GM12878 (cell line): ENCODE results near the gene SPDYE2B. TPM values are rescaled to one million over a fixed set of nuclear protein-coding genes. Genes with fewer than 3 reads are reported as not detected.
"Not testable (repeated sequence)": the region's sequence is repeated elsewhere in the genome, so short reads cannot be mapped to it uniquely, and the experiment has no call there.

ENCODE experiments used
- ATAC-seq: fragments of 200-7000 bp; cut with Tn5 transposase; 3 replicates; pipeline ENCODE4 v1.9.1; 2020; ENCODE audit warnings: mild to moderate bottlenecking, moderate library complexity
- Bru-seq: library from RNA; stranded (reverse); fragments of 400-500 nt; gene quantifications from one replicate; lab custom pipeline; 2021; lab: Mats Ljungman, UMichigan
- BruChase-seq, 2 experiments: library from RNA; stranded (reverse); fragments of 400-500 nt; gene quantifications; one replicate each; lab custom pipeline; 2021; lab: Mats Ljungman, UMichigan
- BruUV-seq: library from RNA; stranded (reverse); fragments of 400-500 nt; replicated peaks from 2 replicates; lab custom pipeline; 2021; lab: Mats Ljungman, UMichigan
- CTCF ChIA-PET: fragments of 300-600 bp; sonication (Branson Sonifier 250); formaldehyde crosslinking; extraction: SDS; loops from one replicate; lab custom pipeline; 2021; ENCODE audit warnings: inconsistent platforms; lab: Yijun Ruan, JAX
- POLR2A ChIA-PET: fragments of 350-600 bp; formaldehyde crosslinking; extraction: SDS; loops from one replicate; lab custom pipeline; 2021; ENCODE audit warnings: inconsistent platforms; lab: Charles Lee
- RAD21 ChIA-PET: fragments of 300-600 bp; sonication (Branson Sonifier 250); formaldehyde crosslinking; loops from one replicate; lab custom pipeline; 2023; ENCODE audit warnings: antibody characterized with exemption; ENCODE audit not compliant: unreplicated experiment; lab: Charles Lee
- SMC1A ChIA-PET: fragments of 300-600 bp; sonication (Branson Sonifier 250); formaldehyde crosslinking; loops from one replicate; lab custom pipeline; 2023; ENCODE audit not compliant: unreplicated experiment, uncharacterized antibody; lab: Charles Lee
- DNase-seq: peaks from one replicate; pipeline ENCODE4 v3.0.0-alpha.2; 2011; ENCODE audit warnings: low read depth, low spot score
- FAIRE-seq: peaks from 3 replicates; lab custom pipeline; 2011; peaks lifted over from hg19 to GRCh38; lab: Jason Lieb, UNC
- H2AFZ ChIP-seq: 2 replicates; pipeline ENCODE4 v1.6.0; 2011; ENCODE audit warnings: low read depth, low read length, control low read depth; ENCODE audit not compliant: control insufficient read depth
- H3K27ac ChIP-seq: 2 replicates; pipeline ENCODE4 v1.5.1; 2011; ENCODE audit warnings: control low read depth; ENCODE audit not compliant: control insufficient read depth, insufficient read depth
- H3K27me3 ChIP-seq, 2 experiments: replicated peaks in 1 of 2; 2 replicates each; pipeline versions ENCODE4 v1.6.0 to v1.6.1; 2011; ENCODE audit warnings: low read length in 1 of 2; ENCODE audit not compliant: control insufficient read depth in 2 of 2, insufficient read depth in 2 of 2
- H3K36me3 ChIP-seq, 2 experiments: 2 replicates each; pipeline ENCODE4 v1.5.1; 2011; ENCODE audit warnings: low read length in 1 of 2; ENCODE audit not compliant: control insufficient read depth in 2 of 2, insufficient read depth in 2 of 2
- H3K4me1 ChIP-seq: 2 replicates; pipeline ENCODE4 v1.6.1; 2011; ENCODE audit warnings: mild to moderate bottlenecking, low read length, moderate library complexity, mixed read lengths; ENCODE audit not compliant: control insufficient read depth, insufficient read depth
- H3K4me2 ChIP-seq: 2 replicates; pipeline ENCODE4 v1.6.0; 2011; ENCODE audit warnings: control low read depth; ENCODE audit not compliant: control insufficient read depth, insufficient read depth
- H3K4me3 ChIP-seq: fragments of 200-600 bp; sonication (generic); 2 replicates; pipeline ENCODE4 v1.5.1; 2016
- H3K79me2 ChIP-seq: 2 replicates; pipeline ENCODE4 v1.6.0; 2011; ENCODE audit warnings: low read length; ENCODE audit not compliant: control insufficient read depth, insufficient read depth
- H3K9ac ChIP-seq: 2 replicates; pipeline ENCODE4 v1.8.0; 2011; ENCODE audit warnings: low read length, control low read depth, mixed read lengths; ENCODE audit not compliant: control insufficient read depth, insufficient read depth
- H3K9me3 ChIP-seq: replicated peaks from 3 replicates; pipeline ENCODE4 v1.5.1; 2011; ENCODE audit warnings: mild to moderate bottlenecking, low read length; ENCODE audit not compliant: control insufficient read depth, insufficient read depth
- H4K20me1 ChIP-seq: 2 replicates; pipeline ENCODE4 v1.6.0; 2011; ENCODE audit not compliant: control insufficient read depth, insufficient read depth
- WGBS: methylation state at CpG from one replicate; pipeline ENCODE4 v1.1.6; 2016; ENCODE audit warnings: low lambda C conversion rate; ENCODE audit not compliant: insufficient replicate concordance, insufficient coverage; ENCODE audit errors: missing lambda C conversion rate; 5-methylcytosine and 5-hydroxymethylcytosine counted together
- in situ Hi-C: fragments of 300-500 bp; cut with MboI; formaldehyde crosslinking; loops from 9 replicates; pipeline ENCODE4 v1.14.3; 2018; ENCODE audit warnings: mixed read lengths
- intact Hi-C: fragments of 100-400 bp; cut with micrococcal nuclease; formaldehyde crosslinking; loops from one replicate; pipeline ENCODE4 v1.14.2; 2022; ENCODE audit not compliant: unreplicated experiment
- long read RNA-seq, 2 experiments: library from polyadenylated mRNA; unstranded; transcript quantifications; one replicate each; pipeline ENCODE4 v2.0.0, GENCODE V29; 2019 to 2020
- polyA minus RNA-seq, 3 experiments: library from RNA; depleted of rRNA, polyadenylated mRNA; stranded (reverse); fragments of >200 nt; gene quantifications; 2 replicates each; pipeline ENCODE4 v1.2.3, GENCODE V29; 2011
- polyA plus RNA-seq, 11 experiments: library from polyadenylated mRNA; depleted of rRNA in 4 of 11; unstranded in 6 of 11; stranded (reverse) in 5 of 11; fragments of >200 nt; fragmentation: Nextera tagmentation in 4 of 11; fragmentation: Illumina TruSeq in 1 of 11; extraction: Ambion mirVana in 4 of 11; extraction: Trizol in 1 of 11; gene quantifications; 1 replicate in 1 of 11; 2 replicates in 10 of 11; pipeline versions ENCODE4 v1.2.1 to v1.2.3, GENCODE V29; 2011 to 2016; ENCODE audit warnings: inconsistent platforms in 2 of 11, missing spikeins in 2 of 11, low read depth in 1 of 11
- total RNA-seq, 4 experiments: library from RNA; depleted of rRNA in 3 of 4; stranded (reverse); fragments of >200 nt in 3 of 4; fragmentation: Illumina TruSeq in 1 of 4; extraction: Trizol in 1 of 4; gene quantifications; 2 replicates each; pipeline versions ENCODE4 v1.2.1 to v1.2.3, GENCODE V29; 2013 to 2021

The SPDYE2B gene
- total RNA-seq (2013; cell fraction: nucleolus; rRNA removed) = not detected in 2 replicates
- total RNA-seq (2014; rRNA removed) (not detected in 2 replicates), total RNA-seq (2014; rRNA removed; fragmentation: Illumina TruSeq; extraction: Trizol) (not detected in 2 replicates), total RNA-seq (2021) (not detected in 2 replicates), polyA plus RNA-seq (2011; rRNA removed) (not detected in 2 replicates), polyA plus RNA-seq (2014; fragmentation: Illumina TruSeq; extraction: Trizol) (not detected in 2 replicates), polyA plus RNA-seq (2014; fragmentation: Nextera tagmentation; extraction: Ambion mirVana) (under 1 TPM in 1 of 2 experiments, not detected in 1; 0.19 TPM), polyA plus RNA-seq (2014; rRNA removed) (not detected in 2 replicates), polyA plus RNA-seq (2016; fragmentation: Nextera tagmentation; extraction: Ambion mirVana) (under 1 TPM; 0.32 to 0.59 TPM), polyA minus RNA-seq (2011; rRNA and poly(A)+ RNA removed) (not detected in 2 replicates), Bru-seq, nascent RNA (not detected), BruChase-seq, experiment 1, labeled RNA remaining after a 6-hour chase (not detected), BruChase-seq, experiment 2, labeled RNA remaining after a 2-hour chase (not detected)
- not detected for polyA plus RNA-seq (2011; ENCODE audit: low read depth)
- polyA plus RNA-seq (2011; cell fraction: cytosol; rRNA removed) = not detected in 2 replicates
- polyA plus RNA-seq (2011; cell fraction: nucleus; rRNA removed) = not detected in 2 replicates
- 0.28 and 0.32 TPM in 2 replicates for polyA plus RNA-seq (2012)
- polyA minus RNA-seq (2011; cell fraction: cytosol; rRNA and poly(A)+ RNA removed) = not detected in 2 replicates
- not detected in 2 replicates for polyA minus RNA-seq (2011; cell fraction: nucleus; rRNA and poly(A)+ RNA removed)
- long read RNA-seq, experiment 1, partial matches to known transcripts = 0 of 9 reads
- long read RNA-seq, experiment 1, other reads (novel, unspliced or antisense) = 9 of 9 reads
- long read RNA-seq, experiment 2, partial matches to known transcripts = 0 of 58 reads
- long read RNA-seq, experiment 2, other reads (novel, unspliced or antisense) = 58 of 58 reads

GRCh38 chr7:102649924-102650323, at the start of gene SPDYE2B:
TSS of gene SPDYE2B (plus strand) at chr7:102650319. CDS start at chr7:102652349, 2,030 bp downstream.
- ATAC-seq, H3K9me3 ChIP-seq, POLR2A ChIA-PET, H3K9ac ChIP-seq, H3K79me2 ChIP-seq, FAIRE-seq, RAD21 ChIA-PET, SMC1A ChIA-PET, CTCF ChIA-PET, H3K4me3 ChIP-seq, H3K27ac ChIP-seq, DNase-seq, BruUV-seq, H2AFZ ChIP-seq, H4K20me1 ChIP-seq, in situ Hi-C loops, intact Hi-C loops, H3K4me2 ChIP-seq, H3K36me3 ChIP-seq, H3K27me3 ChIP-seq, H3K4me1 ChIP-seq: not testable (repeated sequence)
- WGBS = no CpG with 5 or more reads among the region's 4 CpGs

GRCh38 chr7:102602317-102602716, 47.8 kb upstream of the SPDYE2B start:
- in situ Hi-C loops, CTCF ChIA-PET, ATAC-seq, SMC1A ChIA-PET, H3K9me3 ChIP-seq, H3K27ac ChIP-seq, H3K4me3 ChIP-seq, DNase-seq, H3K4me2 ChIP-seq, BruUV-seq, H3K4me1 ChIP-seq, H3K9ac ChIP-seq, intact Hi-C loops, H4K20me1 ChIP-seq, H3K79me2 ChIP-seq, FAIRE-seq, POLR2A ChIA-PET, RAD21 ChIA-PET, H2AFZ ChIP-seq, H3K27me3 ChIP-seq, H3K36me3 ChIP-seq: not testable (repeated sequence)
- no CpG with 5 or more reads among the region's 12 CpGs for WGBS

GRCh38 chr7:102604431-102605145, 45.5 kb upstream of the SPDYE2B start:
- intact Hi-C loops, H4K20me1 ChIP-seq, FAIRE-seq, H3K4me3 ChIP-seq, CTCF ChIA-PET, POLR2A ChIA-PET, H3K27ac ChIP-seq, in situ Hi-C loops, H2AFZ ChIP-seq, H3K4me2 ChIP-seq, H3K79me2 ChIP-seq, H3K4me1 ChIP-seq, DNase-seq, ATAC-seq, H3K27me3 ChIP-seq, SMC1A ChIA-PET, H3K9me3 ChIP-seq, H3K36me3 ChIP-seq, RAD21 ChIA-PET, H3K9ac ChIP-seq: not testable (repeated sequence)
- TSS peak; percentile 43 for BruUV-seq
- whole genome bisulfite sequencing = 78% methylated on average over 6 of the region's 19 CpGs
